Adrenal gland (tissue), 5 donors: ENCODE measurements around the gene GATA5.

Experiments
- CTCF ChIP-seq, 6 experiments: fragments of 450-650 bp in 4 of 6; fragments of 200-600 bp in 2 of 6; sonication (generic) in 1 of 6; IDR thresholded peaks; 1 replicate in 5 of 6; 2 replicates in 1 of 6; pipeline versions ENCODE4 v1.5.1 to v1.8.0; 2016 to 2021; ENCODE audit warnings: antibody characterized with exemption in 6 of 6, mild to moderate bottlenecking in 2 of 6, moderate library complexity in 1 of 6
- POLR2A ChIP-seq, 2 donors: fragments of 450-650 bp; IDR thresholded peaks; one replicate each; pipeline ENCODE4 v1.6.1; 2017; ENCODE audit warnings: antibody characterized with exemption in 2 of 2, mild to moderate bottlenecking in 2 of 2, moderate library complexity in 1 of 2
- donor health status: DM: no; HTN: no; CAD: no.

DNA sequence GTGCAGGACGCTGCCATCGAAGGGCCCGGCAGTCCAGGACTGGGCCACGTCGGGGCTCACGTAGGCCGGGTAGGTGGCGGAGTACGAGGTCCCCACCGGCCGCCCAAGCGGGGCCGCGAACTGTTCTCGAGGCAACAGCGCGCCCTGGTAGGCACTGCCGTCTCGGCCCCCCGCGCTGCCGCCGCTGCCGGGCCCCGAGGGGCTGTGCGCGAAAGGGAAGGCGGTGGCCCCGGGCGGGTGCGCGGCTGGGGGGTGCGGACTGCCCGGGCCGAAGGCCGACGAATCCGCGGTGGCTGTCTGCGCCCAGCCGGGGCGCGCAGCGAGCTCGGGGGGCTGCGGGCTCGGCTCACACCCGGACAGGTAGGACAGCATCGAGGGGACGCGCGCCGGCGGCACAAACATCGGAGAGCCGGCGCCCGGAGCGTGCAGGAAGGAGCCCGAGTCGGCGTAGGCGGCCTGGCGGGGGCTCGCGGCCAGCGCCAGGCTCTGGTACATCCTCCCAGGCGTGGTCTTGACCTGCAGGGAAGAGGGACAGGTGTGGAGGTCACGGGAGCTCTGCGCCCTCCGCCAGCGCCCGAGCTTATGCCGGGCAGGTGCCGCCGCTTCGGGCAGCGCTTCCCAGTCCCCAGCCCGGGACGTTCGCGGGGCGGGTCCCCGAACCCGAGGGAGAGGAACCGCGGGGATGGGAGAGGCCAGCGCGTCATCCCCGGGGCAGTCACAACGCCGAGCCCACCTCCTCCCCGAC lies 596 bp downstream of the GATA5 start:
- TF ChIP-seq CTCF (IDR thresholded peaks at IDR 0.05) = no peak
- TF ChIP-seq POLR2A (IDR thresholded peaks at IDR 0.05) = no peak
